ENCODE results near the gene SSB.

SSB gene

GRCh38 chr2:169808221-169808620, 9.6 kb downstream of the SSB start:
- TF ChIP-seq FOXP2 (optimal IDR thresholded peaks at IDR 0.05; ENCODE audit: borderline replicate concordance, extremely low read depth, extremely low read length, insufficient read depth), result no peak
- no peak for TF ChIP-seq REST (IDR thresholded peaks at IDR 0.05; ENCODE audit: insufficient read depth in 1 of 2, low read depth in 2 of 2, low read length in 2 of 2)
- TF ChIP-seq SIN3A (IDR thresholded peaks at IDR 0.05; ENCODE audit: borderline replicate concordance, insufficient read depth, low read length), result no peak
- TF ChIP-seq TAF1 (IDR thresholded peaks at IDR 0.05; ENCODE audit: borderline replicate concordance, insufficient read depth, low read length), result no peak
- TF ChIP-seq POLR2AphosphoS5 (IDR thresholded peaks at IDR 0.05; ENCODE audit: low read depth, low read length), result no peak

- TF ChIP-seq SIN3A (IDR thresholded peaks at IDR 0.05; ENCODE audit: borderline replicate concordance, insufficient read depth, low read length), result no peak
- TF ChIP-seq POLR2AphosphoS5 (IDR thresholded peaks at IDR 0.05; ENCODE audit: low read depth, low read length), result no peak
- TF ChIP-seq FOXP2 (optimal IDR thresholded peaks at IDR 0.05; ENCODE audit: borderline replicate concordance, extremely low read depth, extremely low read length, insufficient read depth), result no peak
- TF ChIP-seq TAF1 (IDR thresholded peaks at IDR 0.05; ENCODE audit: borderline replicate concordance, insufficient read depth, low read length), result no peak
- TF ChIP-seq REST (IDR thresholded peaks at IDR 0.05; ENCODE audit: insufficient read depth in 1 of 2, low read depth in 2 of 2, low read length in 2 of 2), result no peak
Measured at GRCh38 chr2:169815849-169816248, 17.2 kb downstream of the SSB start.

DNA sequence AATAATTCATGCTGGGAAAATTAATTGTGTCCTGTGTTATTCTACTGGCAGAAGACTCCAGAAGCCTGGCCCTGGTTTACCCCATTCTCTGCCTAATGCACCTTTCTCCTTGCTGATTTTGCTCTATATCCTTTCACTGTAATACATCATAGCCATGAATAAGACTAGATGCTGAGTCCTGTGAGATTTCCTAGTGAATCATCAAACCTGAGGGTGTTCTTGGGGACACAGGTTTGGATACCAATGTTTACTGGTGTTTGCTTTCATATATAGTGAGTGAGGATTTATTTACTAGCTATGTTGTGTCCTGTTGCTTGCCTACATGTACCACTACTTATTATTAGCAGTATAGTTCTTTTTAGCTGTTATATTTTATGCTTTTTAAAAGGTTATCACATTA, 19.6 kb downstream of the SSB start:
- no peak for TF ChIP-seq TAF1 (IDR thresholded peaks at IDR 0.05; ENCODE audit: borderline replicate concordance, insufficient read depth, low read length)
- no peak for TF ChIP-seq FOXP2 (optimal IDR thresholded peaks at IDR 0.05; ENCODE audit: borderline replicate concordance, extremely low read depth, extremely low read length, insufficient read depth)
- no peak for TF ChIP-seq POLR2AphosphoS5 (IDR thresholded peaks at IDR 0.05; ENCODE audit: low read depth, low read length)
- TF ChIP-seq SIN3A (IDR thresholded peaks at IDR 0.05; ENCODE audit: borderline replicate concordance, insufficient read depth, low read length), result no peak
- TF ChIP-seq REST (IDR thresholded peaks at IDR 0.05; ENCODE audit: insufficient read depth in 1 of 2, low read depth in 2 of 2, low read length in 2 of 2), result no peak

GRCh38 chr2:169819106-169819505, 20.4 kb downstream of the SSB start:
- TF ChIP-seq REST (IDR thresholded peaks at IDR 0.05; ENCODE audit: insufficient read depth in 1 of 2, low read depth in 2 of 2, low read length in 2 of 2), result no peak
- no peak for TF ChIP-seq TAF1 (IDR thresholded peaks at IDR 0.05; ENCODE audit: borderline replicate concordance, insufficient read depth, low read length)
- TF ChIP-seq FOXP2 (optimal IDR thresholded peaks at IDR 0.05; ENCODE audit: borderline replicate concordance, extremely low read depth, extremely low read length, insufficient read depth), result no peak
- no peak for TF ChIP-seq POLR2AphosphoS5 (IDR thresholded peaks at IDR 0.05; ENCODE audit: low read depth, low read length)
- no peak for TF ChIP-seq SIN3A (IDR thresholded peaks at IDR 0.05; ENCODE audit: borderline replicate concordance, insufficient read depth, low read length)

DNA sequence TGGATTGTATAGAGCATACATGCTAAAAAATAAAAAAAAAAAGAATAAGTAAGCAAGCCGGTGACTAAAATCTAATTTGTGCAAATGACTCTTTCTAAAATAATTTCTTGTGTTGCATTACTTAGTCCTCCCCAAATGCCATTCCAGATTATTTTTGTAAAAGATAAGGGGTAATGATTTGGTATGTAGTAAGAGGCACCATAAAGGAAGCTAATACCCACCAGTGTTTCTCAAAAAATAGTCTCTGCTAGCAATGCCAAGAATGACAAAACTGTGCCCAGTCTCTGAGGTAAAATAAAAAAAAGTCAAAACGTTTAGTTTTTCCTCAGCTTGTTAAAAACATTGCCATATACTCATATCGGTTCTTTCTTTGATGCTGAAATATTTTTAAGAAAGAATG, 23.4 kb downstream of the SSB start:
- TF ChIP-seq REST (IDR thresholded peaks at IDR 0.05; ENCODE audit: insufficient read depth in 1 of 2, low read depth in 2 of 2, low read length in 2 of 2) (no peak), POLR2AphosphoS5 (IDR thresholded peaks at IDR 0.05; ENCODE audit: low read depth, low read length) (no peak), FOXP2 (optimal IDR thresholded peaks at IDR 0.05; ENCODE audit: borderline replicate concordance, extremely low read depth, extremely low read length, insufficient read depth) (no peak), SIN3A (IDR thresholded peaks at IDR 0.05; ENCODE audit: borderline replicate concordance, insufficient read depth, low read length) (no peak), TAF1 (IDR thresholded peaks at IDR 0.05; ENCODE audit: borderline replicate concordance, insufficient read depth, low read length) (no peak)

Data from PFSK-1 (cell line).